ENCODE measurements around the gene SGTA. TPM values are rescaled to one million over a fixed set of nuclear protein-coding genes. Genes with fewer than 3 reads are reported as not detected.

Gene SGTA
- total RNA-seq, 1 donor from 2014 or later, result 64.4 TPM

GRCh38 chr19:2762783-2763496, 20.1 kb downstream of the SGTA start:
- no peaks in the 10 kb centered on the region for H3K36me3 Mint-ChIP-seq
- no peaks in the 10 kb centered on the region for H3K9me3 Mint-ChIP-seq
- no peak overlapping the region for H3K4me3 Mint-ChIP-seq
- no peak overlapping the region for H3K27ac Mint-ChIP-seq
- H3K4me1 Mint-ChIP-seq (ENCODE audit: unreplicated experiment), result no peaks in the 10 kb centered on the region
- no peak for TF ChIP-seq CTCF (conservative IDR thresholded peaks at IDR 0.05)
- DNase-seq (ENCODE audit: extremely low spot score, unreplicated experiment), result no peak
- H3K27me3 Mint-ChIP-seq, result no peaks in the 10 kb centered on the region

GRCh38 chr19:2761876-2762782, 20.9 kb downstream of the SGTA start:
- Mint-ChIP-seq H3K4me1 (ENCODE audit: unreplicated experiment) (no peaks in the 10 kb centered on the region), H3K36me3 (no peaks in the 10 kb centered on the region), H3K27me3 (no peaks in the 10 kb centered on the region), H3K4me3 (no peak overlapping the region), H3K27ac (no peak overlapping the region), H3K9me3 (no peaks in the 10 kb centered on the region)
- no peak for TF ChIP-seq CTCF (conservative IDR thresholded peaks at IDR 0.05)
- DNase-seq (ENCODE audit: extremely low spot score, unreplicated experiment), result no peak

DNA sequence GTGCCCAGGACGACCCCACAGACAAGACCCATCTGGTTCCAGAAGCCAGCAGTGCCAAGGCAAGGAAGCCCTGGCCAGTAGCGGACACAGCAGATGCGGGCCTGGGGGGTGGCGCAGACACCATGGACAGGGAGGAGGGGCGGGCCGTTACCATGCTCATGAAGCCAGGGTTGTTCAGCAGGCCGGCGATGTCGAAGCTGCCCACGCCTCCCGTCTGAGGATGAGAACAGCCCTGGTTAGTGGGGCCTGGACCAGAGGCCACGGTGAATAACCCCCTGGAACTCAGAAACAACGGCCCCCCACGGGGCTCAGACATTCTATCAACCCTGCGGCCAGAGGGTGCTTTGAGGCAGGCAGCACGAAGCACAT, 21.8 kb downstream of the SGTA start:
- Mint-ChIP-seq H3K4me1 (ENCODE audit: unreplicated experiment) (no peaks in the 10 kb centered on the region), H3K4me3 (no peak overlapping the region), H3K36me3 (no peaks in the 10 kb centered on the region)

GRCh38 chr19:2759965-2760364, 23.1 kb downstream of the SGTA start:
- Mint-ChIP-seq H3K27ac (no peak overlapping the region), H3K9me3 (no peaks in the 10 kb centered on the region), H3K27me3 (no peaks in the 10 kb centered on the region), H3K4me3 (no peak overlapping the region), H3K4me1 (ENCODE audit: unreplicated experiment) (no peaks in the 10 kb centered on the region), H3K36me3 (no peaks in the 10 kb centered on the region)
- TF ChIP-seq CTCF (conservative IDR thresholded peaks at IDR 0.05), result no peak
- DNase-seq (ENCODE audit: extremely low spot score, unreplicated experiment), result no peak

More for the DNA sequence above, 21.8 kb downstream of the SGTA start:
- Mint-ChIP-seq H3K9me3 (no peaks in the 10 kb centered on the region), H3K27me3 (no peaks in the 10 kb centered on the region), H3K27ac (no peak overlapping the region)
- TF ChIP-seq CTCF (conservative IDR thresholded peaks at IDR 0.05), result no peak
- DNase-seq (ENCODE audit: extremely low spot score, unreplicated experiment), result no peak

DNA sequence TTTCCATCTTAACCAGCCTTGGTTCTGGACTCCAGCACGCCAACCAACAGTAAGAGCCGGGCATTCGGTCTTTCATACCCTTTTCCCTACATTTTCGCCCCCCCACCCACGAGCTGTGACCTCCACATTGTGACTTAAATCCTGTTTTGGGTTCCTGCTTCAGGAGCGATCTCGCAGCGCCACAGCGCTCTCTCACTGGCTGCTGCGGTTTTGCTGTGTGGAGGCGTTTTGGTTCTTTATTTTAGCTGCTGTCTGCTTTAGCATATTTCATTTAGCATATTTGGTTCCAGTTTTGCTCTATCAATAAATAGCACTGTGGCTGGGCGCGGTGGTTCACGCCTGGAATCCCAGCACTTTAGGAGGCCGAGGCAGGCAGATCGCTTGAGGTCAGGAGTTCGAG, 23.7 kb downstream of the SGTA start:
- no peaks in the 10 kb centered on the region for H3K27me3 Mint-ChIP-seq
- no peaks in the 10 kb centered on the region for H3K36me3 Mint-ChIP-seq
- no peak for DNase-seq (ENCODE audit: extremely low spot score, unreplicated experiment)
- no peak overlapping the region for H3K4me3 Mint-ChIP-seq
- TF ChIP-seq CTCF (conservative IDR thresholded peaks at IDR 0.05), result no peak
- no peaks in the 10 kb centered on the region for H3K9me3 Mint-ChIP-seq
- H3K27ac Mint-ChIP-seq, result no peak overlapping the region
- H3K4me1 Mint-ChIP-seq (ENCODE audit: unreplicated experiment), result no peaks in the 10 kb centered on the region
